ENCODE measurements around the gene SERTAD3.
A peak's percentile ranks its signal among the peaks of the same experiment; 100 is the strongest.
"Not testable (repeated sequence)": the region's sequence is repeated elsewhere in the genome, so short reads cannot be mapped to it uniquely, and the experiment has no call there.

Gene SERTAD3

DNA sequence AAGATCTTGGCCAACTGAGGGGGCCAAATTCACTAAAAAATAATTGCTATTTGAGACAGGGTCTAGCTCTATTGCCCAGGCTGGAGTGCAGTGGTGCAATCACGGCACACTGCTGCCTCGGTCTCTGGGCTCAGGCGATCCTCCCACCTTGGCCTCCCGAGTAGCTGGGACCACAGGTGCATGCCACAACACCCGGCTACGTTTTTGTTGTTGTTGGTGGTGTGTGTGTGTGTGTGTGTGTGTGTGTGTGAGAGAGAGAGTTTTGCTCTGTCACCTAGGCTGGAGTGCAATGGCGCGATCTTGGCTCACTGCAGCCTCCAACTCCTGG, 35.6 kb downstream of the SERTAD3 start:
- not testable (repeated sequence) for DNase-seq (ENCODE audit: low read depth)

DNA sequence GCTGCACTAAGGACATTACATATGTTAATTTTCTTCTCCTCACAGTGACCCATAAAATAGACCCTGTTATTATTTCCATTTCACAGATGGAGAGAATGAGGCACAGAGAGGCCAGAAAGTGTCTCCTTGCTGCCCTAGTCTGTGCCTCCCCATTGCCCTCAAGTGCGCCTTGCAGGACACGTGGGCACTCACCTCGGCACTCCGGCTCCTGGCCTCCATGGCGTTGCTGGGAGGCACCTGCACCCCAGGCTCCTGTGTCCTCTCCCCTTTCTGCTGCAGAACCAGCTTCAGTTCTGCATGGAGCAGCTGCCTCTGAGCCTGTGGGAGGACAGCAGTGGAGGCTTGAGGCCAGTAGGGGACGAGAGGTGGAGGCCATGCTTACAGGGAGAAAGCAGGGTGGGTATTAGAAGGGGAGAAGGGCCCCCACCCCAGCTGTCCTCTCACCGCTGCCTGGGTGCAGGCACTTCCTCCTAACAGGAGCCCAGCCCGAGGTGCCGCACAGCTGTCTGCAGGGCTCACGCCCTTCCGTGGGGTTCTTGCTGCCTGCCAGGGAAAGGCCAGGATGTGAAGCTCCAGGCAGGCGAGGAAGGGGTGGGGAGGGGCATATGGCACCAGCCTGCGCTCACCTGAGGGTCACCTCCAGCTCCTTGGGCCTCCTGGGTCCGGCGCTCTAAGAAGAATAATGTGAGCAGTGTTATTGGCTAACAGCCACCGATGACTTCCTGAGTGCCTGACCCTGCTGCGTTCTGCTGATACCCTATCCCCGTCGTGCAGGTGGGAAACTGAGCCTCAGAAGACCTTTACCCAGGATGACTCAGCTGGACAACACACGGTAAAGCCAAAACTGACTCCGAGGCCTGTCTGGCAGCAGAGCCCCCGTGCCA, 36.2 kb downstream of the SERTAD3 start:
- no peak for DNase-seq (ENCODE audit: low read depth)

- DNase-seq (ENCODE audit: low read depth): peak; percentile 52
Measured at GRCh38 chr19:40403262-40403984, 40.7 kb downstream of the SERTAD3 start.

- DNase-seq (ENCODE audit: low read depth): no peak
Measured at GRCh38 chr19:40400559-40400958, 43.6 kb downstream of the SERTAD3 start.

DNA sequence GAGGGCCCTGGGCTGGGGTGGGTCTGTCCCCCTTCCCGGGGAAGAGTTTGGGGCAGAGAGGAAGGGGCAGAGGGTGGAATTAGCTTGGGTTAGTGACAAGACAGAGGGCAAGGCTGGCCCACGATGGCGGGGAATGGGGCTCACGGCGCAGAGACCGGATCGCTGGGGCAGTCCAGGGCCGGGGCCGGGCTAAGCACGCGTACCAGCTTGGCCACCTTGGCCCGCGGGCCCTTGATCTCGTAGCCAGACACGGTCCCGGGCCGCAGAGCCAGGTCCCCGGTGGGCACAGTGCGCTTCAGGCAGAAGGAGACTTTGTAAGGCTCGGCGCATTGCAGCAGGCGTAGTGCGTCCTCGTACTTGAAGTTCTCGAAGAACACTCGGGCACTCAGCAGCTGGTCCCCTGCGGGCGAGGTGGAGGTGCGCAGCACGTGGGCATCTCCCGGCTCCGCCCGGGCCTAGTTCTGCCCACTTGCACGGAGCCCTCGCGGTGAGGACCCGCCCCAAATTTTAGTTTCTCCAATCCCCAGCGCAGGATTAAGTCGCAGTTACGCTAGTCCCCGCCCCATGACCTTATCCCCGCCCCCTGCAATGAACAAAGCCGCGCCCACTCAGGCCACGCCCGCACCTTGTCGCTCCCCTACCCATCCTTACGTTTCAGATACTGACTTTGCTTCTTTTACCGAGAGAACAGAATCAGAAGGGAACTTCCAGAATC, 45.6 kb downstream of the SERTAD3 start:
- peak; percentile 20 for DNase-seq (ENCODE audit: low read depth)

- DNase-seq (ENCODE audit: low read depth): no peak
Measured at GRCh38 chr19:40397568-40397906, 46.6 kb downstream of the SERTAD3 start.

GRCh38 chr19:40396886-40397567, 47.1 kb downstream of the SERTAD3 start:
- DNase-seq (ENCODE audit: low read depth): no peak

GRCh38 chr19:40395956-40396355, 48.2 kb downstream of the SERTAD3 start:
- no peak for DNase-seq (ENCODE audit: low read depth)

DNA sequence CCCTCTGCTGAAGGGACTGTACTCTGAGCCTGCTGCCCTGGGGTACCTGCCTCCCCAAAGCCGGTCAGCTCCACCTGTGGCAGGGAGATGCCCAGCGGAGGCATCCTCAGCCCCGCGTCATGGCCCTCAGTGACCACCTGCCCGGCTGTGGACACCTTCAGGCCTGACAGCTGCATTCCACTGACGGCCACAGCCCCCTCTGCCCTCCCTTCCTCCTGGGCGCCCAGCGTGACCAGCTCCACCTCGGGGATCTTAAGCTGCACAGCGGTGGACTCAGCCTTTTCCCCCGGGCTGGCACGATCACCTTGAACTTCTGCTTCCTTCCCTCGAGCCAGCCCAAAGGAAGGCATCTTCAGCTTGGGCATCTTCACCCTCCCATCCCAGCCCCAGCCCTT, 49.3 kb downstream of the SERTAD3 start:
- DNase-seq (ENCODE audit: low read depth): no peak

- no peak for DNase-seq (ENCODE audit: low read depth)
Measured at GRCh38 chr19:40393894-40394815, 50.0 kb downstream of the SERTAD3 start.

DNA sequence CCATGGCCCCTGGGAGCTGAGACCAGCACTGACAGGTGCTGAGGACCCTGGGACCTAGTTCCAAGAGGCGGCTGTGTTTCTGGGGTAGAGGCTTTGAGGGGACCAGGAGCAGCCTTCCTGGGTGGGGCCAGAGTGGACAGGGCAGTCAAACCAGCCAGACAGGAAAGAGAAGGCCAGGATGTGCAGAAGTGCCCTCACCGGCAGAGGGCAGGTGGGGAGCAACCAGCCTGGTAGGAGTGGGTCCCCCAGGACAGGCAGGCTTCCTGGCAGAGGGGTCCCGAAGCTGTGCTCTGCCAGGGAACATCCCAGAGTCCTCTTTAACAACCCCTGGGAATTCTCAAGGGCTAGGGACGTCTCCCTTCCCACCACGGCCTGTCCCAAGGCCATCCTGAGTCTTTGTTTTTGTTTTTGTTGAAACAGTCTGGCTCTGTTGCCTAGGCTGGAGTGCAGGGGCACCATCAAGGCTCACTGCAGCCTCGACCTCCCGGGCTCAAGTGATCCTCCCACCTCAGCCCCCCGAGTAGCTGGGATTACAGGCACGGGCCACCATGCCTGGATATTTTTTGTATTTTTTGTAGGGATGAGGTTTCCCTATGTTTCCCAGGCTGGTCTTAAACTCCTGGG, 51.1 kb downstream of the SERTAD3 start:
- no peak for DNase-seq (ENCODE audit: low read depth)

DNA sequence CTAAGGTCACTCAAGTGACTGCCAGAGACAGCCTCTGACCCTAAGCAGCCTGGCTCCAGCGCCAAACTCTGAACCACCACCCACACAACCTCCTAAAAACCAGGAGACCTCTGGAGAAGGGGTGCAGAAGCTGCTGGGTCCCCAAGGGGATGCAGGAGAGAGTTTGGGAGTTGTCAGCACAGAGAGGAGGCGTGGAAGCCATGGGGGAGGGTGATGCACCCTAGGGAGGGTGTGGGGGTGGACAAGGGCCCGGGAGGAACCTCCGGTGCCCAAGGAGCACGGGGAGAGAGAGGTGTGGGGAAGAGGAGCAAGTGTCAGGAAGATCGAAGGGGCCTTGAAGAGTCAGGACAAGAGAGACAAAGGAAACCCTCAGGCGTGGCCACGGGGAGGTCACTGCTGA, 52.0 kb downstream of the SERTAD3 start:
- DNase-seq (ENCODE audit: low read depth): no peak

All from stimulated activated CD8-positive, alpha-beta memory T cell treated with anti-CD3 and anti-CD28 coated beads, Interleukin-12 subunit alpha, Interleukin-12 subunit beta, amount 100 ng/mL, for 1 hour (primary cell).